A673 (cell line): ENCODE data around the gene ATP10A. TPM values are rescaled to one million over a fixed set of nuclear protein-coding genes. Genes with fewer than 3 reads are reported as not detected.

Source experiments
- BruUV-seq: library from RNA; stranded (reverse); fragments of 400-500 nt; replicated peaks from 2 replicates; lab custom pipeline; 2021; lab: Mats Ljungman, UMichigan
- CTCF ChIA-PET: fragments of 300-600 bp; sonication (Branson Sonifier 250); formaldehyde crosslinking; loops from one replicate; lab custom pipeline; 2022; ENCODE audit warnings: antibody characterized with exemption; lab: Charles Lee
- POLR2A ChIA-PET: fragments of 300-600 bp; sonication (Branson Sonifier 250); formaldehyde crosslinking; loops from one replicate; lab custom pipeline; 2022; ENCODE audit warnings: antibody characterized with exemption; ENCODE audit not compliant: low non-redundant PET; lab: Charles Lee
- DNase-seq: peaks from one replicate; pipeline ENCODE4 v3.0.0-alpha.2; 2015; ENCODE audit warnings: low spot score
- H3K27ac ChIP-seq: fragments of 200-600 bp; sonication (generic); 2 replicates; pipeline ENCODE4 v1.5.1; 2016; ENCODE audit warnings: mixed run types, low read depth, mild to moderate bottlenecking, mixed read lengths, antibody characterized with exemption, low read length; ENCODE audit not compliant: poor library complexity, severe bottlenecking
- H3K27me3 ChIP-seq: fragments of 200-600 bp; sonication (generic); replicated peaks from 2 replicates; pipeline ENCODE4 v1.6.1; 2017; ENCODE audit warnings: mixed run types, low read depth, mild to moderate bottlenecking, mixed read lengths, antibody characterized with exemption, low read length; ENCODE audit not compliant: insufficient read depth, poor library complexity
- H3K36me3 ChIP-seq: fragments of 200-600 bp; sonication (generic); 2 replicates; pipeline ENCODE4 v1.6.1; 2016; ENCODE audit warnings: mixed run types, mild to moderate bottlenecking, mixed read lengths, antibody characterized with exemption, low read length; ENCODE audit not compliant: insufficient read depth, poor library complexity, severe bottlenecking
- H3K4me1 ChIP-seq: fragments of 200-600 bp; sonication (generic); 2 replicates; pipeline ENCODE4 v1.6.1; 2017; ENCODE audit warnings: mixed run types, mild to moderate bottlenecking, mixed read lengths, antibody characterized with exemption, low read length; ENCODE audit not compliant: insufficient read depth, poor library complexity, severe bottlenecking
- H3K4me3 ChIP-seq: fragments of 200-600 bp; sonication (generic); 2 replicates; pipeline ENCODE4 v1.5.1; 2016; ENCODE audit warnings: low read depth, mixed run types, mild to moderate bottlenecking, mixed read lengths, low read length; ENCODE audit not compliant: poor library complexity, severe bottlenecking
- H3K9me3 ChIP-seq: fragments of 200-600 bp; sonication (generic); 2 replicates; pipeline ENCODE4 v1.6.1; 2016; ENCODE audit warnings: mixed run types, low read depth, mild to moderate bottlenecking, mixed read lengths, antibody characterized with exemption, low read length; ENCODE audit not compliant: poor library complexity, severe bottlenecking
- CTCF ChIP-seq: fragments of 300-800, 200-600 bp; sonication (generic); conservative IDR thresholded peaks from 2 replicates; pipeline ENCODE4 v1.5.1; 2017; ENCODE audit warnings: low read depth, mild to moderate bottlenecking, antibody characterized with exemption, low read length, moderate library complexity, mixed read lengths
- EZH2 ChIP-seq: fragments of 200-600 bp; sonication (generic); IDR thresholded peaks from 2 replicates; pipeline ENCODE4 v1.6.1; 2017; ENCODE audit warnings: borderline replicate concordance, low read depth, mild to moderate bottlenecking, mixed read lengths, antibody characterized with exemption, low read length; ENCODE audit not compliant: poor library complexity, severe bottlenecking
- intact Hi-C: fragments of 100-400 bp; cut with micrococcal nuclease; formaldehyde crosslinking; loops from one replicate; pipeline ENCODE4 v1.10.0; 2022; ENCODE audit not compliant: unreplicated experiment
- total RNA-seq: library from RNA; stranded (reverse); gene quantifications from 2 replicates; pipeline ENCODE4 v1.2.3, GENCODE V29; 2021

Gene ATP10A
- total RNA-seq, 1 experiment from 2014 or later = not detected

- Histone ChIP-seq H3K27ac (no peak overlapping the region), H3K4me3 (no peak overlapping the region), H3K36me3 (no peaks in the 10 kb centered on the region), H3K9me3 (peaks cover 14% of the 10 kb centered on the region), H3K4me1 (no peaks in the 10 kb centered on the region), H3K27me3 (no peaks in the 10 kb centered on the region)
- intact Hi-C loops = no loop called here
- BruUV-seq = no TSS peak
- ChIA-PET CTCF (no interaction called here), POLR2A (no interaction called here)
- DNase-seq = no peak
- TF ChIP-seq CTCF (no peak), EZH2 (no peak)
Observed at GRCh38 chr15:25709437-25710159, 153.5 kb downstream of the ATP10A start.

DNA sequence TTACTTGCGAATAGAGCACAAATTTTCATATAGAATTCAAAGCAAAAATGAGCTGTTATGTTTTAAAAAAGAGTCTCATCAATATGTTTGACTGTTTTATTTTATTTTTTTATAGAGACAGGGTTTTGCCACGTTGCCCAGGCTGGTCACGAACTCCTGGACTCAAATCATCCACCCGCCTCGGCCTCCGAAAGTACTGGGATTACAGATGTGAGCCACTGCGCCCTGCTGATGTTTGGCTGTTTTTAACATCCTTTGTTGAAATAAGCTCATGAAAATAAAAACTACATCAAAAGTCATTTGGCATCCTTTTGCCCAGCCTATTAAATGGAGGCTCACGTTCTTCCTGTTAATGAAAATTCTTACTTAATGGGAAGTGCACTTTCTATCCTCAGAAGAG is 154.7 kb downstream of the ATP10A start:
- Histone ChIP-seq H3K4me3 (no peak overlapping the region), H3K9me3 (peaks cover 14% of the 10 kb centered on the region), H3K4me1 (no peaks in the 10 kb centered on the region), H3K27me3 (no peaks in the 10 kb centered on the region), H3K27ac (no peak overlapping the region), H3K36me3 (no peaks in the 10 kb centered on the region)
- TF ChIP-seq EZH2 = no peak
- TF ChIP-seq CTCF = no peak
- no TSS peak for BruUV-seq
- ChIA-PET POLR2A (no interaction called here), CTCF (no interaction called here)
- intact Hi-C loops = no loop called here
- no peak for DNase-seq

DNA sequence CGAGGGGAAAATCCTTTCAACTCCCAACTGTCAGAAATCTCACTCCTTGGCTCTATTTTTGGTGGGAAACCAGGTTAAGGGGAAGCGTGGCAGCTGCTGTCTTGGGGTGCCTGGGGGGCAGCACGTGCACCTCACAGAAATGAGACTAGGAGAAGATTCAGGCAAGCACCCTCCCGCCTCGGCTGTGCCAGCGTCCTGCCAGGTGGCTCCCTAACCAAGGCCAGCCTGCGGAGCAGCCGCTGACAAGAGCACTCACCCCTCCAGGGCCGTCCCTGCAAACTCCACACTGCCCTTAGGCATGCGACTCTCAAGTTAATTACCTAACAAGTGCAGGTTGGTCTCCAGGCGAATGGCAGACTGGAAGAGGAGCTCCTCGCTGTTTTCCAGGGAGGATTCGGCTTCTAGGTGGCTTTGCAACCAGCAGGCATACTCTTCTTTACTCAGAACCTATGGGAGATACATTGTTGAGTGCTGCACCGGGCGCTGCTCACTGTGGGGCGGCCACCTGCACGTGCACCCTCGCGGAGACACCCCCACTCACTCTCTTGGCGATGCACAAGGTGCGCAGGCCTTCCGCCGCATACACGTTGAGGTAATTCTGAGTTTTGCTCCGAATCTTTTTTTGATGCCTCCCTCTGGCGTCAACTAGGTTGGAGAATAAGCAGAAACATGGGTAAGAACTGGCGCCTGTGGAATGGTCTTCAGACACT is 155.3 kb downstream of the ATP10A start:
- CTCF ChIA-PET = no interaction called here
- POLR2A ChIA-PET = no interaction called here
- H3K27me3 ChIP-seq = no peaks in the 10 kb centered on the region
- no peak overlapping the region for H3K27ac ChIP-seq
- no peaks in the 10 kb centered on the region for H3K36me3 ChIP-seq
- DNase-seq = no peak
- intact Hi-C loops = no loop called here
- H3K9me3 ChIP-seq = peaks cover 12% of the 10 kb centered on the region
- no peaks in the 10 kb centered on the region for H3K4me1 ChIP-seq
- BruUV-seq = no TSS peak
- no peak overlapping the region for H3K4me3 ChIP-seq
- TF ChIP-seq CTCF (no peak), EZH2 (no peak)
